Activated T-helper 1 cell treated with Interleukin-2 at 50 U/mL for 16 hours (primary cell): Measurements from ENCODE around the gene DNLZ.

ENCODE experiments used
- DNase-seq: peaks from one replicate; pipeline ENCODE4 v3.0.0-alpha.2; 2020; ENCODE audit warnings: low read depth

Gene DNLZ

DNA sequence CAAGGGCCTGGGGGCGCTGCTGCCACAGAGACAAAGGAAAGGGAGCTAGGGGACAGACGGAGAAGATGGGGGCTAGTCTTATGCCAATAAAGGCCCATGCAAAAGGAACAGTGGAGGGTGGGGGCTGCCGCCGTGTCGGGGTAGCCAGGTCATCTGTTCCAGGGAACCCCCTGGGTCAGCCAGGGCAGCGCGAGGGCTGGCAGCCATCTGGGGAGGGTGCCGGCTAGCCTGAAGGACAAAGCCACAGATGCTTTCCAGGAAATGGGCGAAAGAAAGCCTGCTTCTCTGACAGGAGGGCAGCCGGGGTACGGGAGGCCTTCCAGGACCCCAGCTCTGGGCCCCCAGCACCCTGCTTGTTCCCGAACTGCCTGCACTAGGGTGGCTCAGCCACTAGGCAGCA is 11.6 kb upstream of the DNLZ start:
- DNase-seq, result no peak

DNA sequence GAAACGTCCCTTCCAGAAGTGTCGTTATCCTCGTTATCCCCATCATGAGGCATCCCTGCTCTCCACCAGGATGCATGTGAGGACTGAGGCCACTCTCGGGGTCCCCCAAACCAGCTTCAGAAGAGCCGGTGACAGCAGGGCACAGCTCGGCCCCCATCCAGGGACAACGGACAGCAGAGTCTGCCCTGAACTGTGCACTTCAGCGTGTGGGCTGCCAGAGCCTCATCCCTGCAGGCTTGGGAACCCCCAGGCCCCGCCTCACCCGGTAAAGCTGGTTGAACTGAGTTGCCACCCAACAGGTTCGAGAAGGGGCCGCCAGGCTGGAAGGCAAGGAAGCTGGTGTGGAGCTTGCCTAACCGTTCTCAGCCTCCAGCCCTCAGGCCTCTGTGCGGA is 10.6 kb upstream of the DNLZ start:
- DNase-seq, result no peak

DNA sequence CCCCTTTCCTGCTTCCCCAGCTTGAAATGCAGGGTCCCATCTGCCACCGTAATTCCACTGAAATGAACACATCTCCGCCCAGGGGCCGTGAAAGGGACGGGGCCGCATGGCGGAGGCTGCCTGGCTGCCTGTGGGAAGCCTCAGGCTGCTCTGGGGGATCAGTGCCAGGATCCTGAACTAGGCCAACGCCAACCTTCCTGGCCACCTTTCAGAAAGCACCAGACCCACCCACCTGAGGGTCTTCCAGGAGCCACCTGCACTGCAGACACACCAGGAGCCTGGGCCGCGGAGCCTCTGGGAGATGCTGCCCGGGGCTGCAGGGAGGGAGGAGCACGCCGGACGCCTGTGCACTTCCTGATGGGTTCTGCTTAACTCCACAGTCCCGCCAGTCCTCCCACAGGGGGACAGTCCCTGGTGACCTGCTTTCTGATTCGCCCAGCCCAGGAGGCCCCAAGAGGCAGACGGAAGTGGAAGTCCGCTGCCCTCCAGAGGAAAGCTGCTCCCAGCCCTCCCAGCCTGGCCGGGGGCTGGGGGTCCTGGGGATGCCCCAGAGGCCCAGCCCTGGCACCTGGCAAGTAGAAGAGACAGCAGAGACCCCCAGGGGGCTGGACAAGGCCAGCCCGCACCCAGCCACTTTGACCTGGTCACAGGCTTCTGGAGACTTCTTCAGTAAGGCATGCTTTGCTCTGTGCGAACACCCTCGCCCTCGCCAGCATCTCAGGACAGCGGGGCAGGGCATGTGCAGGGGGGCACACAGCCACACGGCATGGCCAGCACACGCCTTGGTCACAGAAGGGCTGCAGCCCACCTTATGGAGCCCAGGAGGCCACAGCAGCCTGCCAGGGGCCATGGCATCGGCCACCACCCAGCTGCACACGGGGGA is 10.0 kb upstream of the DNLZ start, which contains the start of gene CARD9:
Gene CARD9, minus strand, starts transcription at position 370 of the 883 bp plus-strand sequence. CDS start 1,591 bp downstream, outside the sequence.
- no peak for DNase-seq

DNA sequence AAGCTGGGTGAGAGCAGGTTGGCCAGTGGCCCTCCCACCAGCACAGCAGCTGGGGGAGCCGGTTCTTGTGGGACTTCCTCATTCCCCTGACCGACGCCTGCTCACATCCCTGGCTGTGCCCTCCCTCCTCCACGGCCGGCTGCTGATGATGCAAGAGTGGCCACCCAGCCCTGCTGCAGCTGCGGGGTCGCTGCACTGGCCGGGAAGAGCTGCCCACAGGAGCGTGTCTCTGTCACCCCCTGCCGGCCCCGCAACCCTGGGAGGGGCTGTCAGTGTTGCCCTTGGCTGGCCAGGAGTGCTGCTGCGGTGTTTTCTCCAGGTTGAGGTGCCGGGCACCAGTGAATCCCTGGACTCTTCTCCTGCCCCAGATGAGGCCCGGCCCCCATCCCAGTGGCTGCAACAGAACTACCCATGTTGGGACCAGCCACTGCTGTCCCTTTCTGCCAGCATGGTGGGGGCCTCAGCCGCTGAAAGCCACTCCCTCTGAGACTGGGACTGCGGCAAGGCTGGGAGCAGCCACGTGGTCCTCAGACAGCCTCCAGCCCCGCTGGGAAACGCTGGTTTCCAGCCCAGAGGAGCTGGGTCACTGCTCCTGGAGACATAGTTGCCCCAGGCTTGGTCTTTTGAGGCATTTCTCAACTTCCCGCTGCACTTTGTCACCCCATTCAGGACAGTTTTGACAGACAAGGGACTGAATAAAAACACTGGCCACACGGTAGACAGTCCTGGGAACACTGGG is 9.2 kb upstream of the DNLZ start:
- DNase-seq, result no peak

DNA sequence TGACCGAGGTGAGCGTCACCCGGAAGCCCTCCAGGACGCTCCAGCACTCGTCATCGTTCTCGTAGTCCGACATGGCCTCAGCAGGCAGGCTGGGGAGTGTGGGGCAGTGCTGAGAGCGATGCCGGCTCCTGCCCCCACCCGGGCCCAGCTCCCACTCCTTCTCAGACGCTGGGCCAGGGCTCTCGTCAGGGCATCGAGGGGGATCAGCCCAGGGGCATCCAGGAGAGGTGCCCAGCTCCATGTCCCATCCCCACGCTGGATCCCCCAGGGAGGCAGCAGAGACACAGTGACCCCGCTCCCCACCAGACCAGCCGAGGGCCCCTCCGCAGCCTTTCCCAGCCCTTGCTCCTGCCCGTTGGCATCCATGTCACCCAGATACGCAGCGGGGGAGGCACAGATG is 8.5 kb upstream of the DNLZ start:
- no peak for DNase-seq

DNA sequence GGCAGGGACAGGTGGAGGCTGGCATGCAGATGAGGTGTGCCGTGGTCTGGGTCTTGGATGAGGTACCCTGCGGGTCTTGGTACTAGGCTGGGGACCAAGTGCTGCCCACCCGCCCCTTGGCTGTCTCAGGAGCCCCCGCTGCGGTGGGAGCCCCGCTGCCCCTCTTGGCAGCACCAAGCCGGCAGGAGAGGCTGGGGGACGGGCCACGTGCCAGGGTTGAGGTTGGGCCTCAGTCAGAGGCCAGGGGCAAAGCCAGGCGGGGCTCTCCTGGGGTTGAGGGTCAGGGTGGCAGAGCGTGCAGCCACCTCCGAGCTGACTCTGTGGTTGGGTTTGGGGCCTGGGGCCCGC is 8.0 kb upstream of the DNLZ start:
- no peak for DNase-seq

DNA sequence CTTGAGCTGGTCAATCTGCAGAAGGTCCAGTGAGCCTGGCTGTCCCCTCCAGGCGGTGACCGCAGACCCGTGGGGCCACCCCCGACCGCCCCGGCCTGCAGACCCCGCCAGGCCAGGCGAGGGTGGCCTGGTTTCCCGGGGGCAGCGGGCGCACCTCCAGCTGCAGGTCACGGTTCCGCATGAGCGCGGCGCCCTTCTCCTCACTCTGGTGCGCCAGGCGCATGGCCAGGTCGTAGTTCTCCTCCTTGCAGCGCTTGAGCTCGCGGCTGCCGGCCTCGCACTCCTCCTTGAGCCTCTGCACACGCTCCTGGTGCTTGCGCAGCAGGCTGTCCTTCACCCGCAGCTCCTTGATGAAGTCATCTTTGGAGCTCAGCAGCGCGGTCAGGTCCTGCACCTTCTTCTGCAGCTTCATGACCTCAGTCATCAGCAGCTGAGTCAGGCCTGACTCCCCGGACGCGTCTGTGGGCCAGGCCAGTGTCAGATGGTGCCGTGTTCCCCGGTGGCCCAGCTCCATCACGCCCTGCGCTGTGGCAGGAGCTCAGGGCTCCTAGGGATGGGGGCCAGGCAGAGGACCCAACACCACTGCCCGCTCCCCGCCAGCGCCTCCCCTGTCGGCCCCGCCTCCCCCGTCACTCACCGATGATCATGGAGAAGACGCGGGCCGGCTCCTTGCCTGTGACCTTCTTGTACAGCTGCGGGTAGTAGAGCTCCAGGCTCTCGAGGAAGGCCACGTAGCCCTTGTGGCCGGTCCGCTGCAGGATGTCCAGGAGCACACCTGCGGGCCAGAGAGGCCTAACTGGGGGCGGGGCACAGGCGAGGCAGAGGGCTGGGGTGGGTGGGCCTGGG is 7.4 kb upstream of the DNLZ start:
- no peak for DNase-seq

DNA sequence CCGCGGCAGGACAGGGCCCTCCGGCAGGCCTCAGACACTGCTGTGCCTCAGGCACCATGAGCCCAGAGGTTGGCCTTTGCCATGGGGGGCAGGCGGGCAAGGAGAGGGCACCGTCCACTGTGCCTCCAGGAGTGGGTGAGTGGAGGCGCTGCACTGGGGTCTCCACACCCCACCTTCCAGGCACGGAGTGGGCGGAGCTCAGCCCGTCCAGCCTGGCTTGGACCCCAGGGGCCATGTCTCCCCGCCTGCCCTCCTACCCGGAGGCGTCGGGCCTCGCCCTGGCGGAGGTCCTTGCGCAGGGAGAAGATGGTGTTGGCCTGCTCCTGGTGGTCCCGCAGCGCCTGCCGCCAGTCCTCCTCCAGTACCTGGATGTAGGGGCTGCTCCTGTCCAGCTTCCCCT is 6.5 kb upstream of the DNLZ start:
- DNase-seq, result no peak

DNA sequence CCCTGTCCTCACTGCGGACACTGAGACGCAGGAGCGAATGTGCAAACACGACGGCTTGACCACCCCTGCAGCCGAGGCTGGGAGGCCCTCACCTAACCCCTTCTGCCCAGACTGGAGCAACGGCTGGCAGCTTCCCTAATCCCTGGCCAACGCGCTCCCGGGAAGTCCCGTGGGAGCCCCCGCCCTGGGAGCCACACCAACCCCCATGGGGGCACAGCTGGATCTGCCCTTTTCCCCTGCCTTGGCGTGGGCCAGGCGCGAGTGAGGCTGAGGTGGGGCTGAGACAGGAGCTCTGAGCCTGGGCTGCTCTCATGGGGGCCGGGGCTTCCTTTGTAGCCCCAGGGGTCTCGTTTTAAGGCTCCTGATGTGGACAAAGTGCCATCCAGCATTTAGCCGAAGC is 4.6 kb upstream of the DNLZ start:
- no peak for DNase-seq

DNA sequence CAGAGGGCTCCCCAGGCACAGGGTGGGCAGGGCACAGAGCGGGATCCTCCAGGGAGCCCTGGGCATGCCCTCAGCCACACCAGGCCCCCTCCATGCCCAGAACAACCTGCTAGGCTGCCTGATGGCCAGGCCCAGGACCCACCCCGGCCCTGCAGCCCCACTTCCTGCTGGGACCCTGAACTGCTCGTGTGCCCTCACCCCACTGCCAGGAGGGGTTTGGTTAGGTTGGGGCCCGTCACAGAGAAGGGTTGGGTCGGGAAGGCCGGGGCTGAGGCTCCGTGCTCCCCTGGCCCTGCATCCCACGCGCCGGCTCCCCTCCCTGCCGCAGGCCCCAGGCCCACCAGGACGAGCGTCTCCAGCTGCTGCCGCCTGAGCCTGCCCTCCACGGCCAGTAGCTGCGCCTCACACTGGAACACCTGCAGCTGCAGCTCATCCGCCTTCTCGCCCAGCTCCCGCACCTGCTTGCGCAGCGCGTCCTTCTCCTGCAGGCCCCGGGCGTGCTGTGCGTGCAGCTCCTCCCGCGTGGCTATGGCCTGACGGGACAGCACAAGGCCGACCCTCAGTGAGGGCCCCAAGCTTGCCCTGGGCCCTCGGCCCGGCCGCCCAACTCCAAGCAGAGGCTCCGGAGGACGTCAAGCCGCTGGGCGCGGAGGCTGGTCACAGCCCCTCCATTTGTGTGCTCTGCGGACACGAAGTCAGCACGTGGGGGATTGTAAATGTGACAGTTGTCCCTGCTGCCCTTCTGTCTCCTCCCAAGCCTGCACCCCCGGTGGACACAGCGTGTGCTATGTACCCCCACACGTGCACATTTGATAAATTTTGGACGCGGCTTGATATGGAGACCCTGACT is 4.0 kb upstream of the DNLZ start:
- DNase-seq, result no peak

DNA sequence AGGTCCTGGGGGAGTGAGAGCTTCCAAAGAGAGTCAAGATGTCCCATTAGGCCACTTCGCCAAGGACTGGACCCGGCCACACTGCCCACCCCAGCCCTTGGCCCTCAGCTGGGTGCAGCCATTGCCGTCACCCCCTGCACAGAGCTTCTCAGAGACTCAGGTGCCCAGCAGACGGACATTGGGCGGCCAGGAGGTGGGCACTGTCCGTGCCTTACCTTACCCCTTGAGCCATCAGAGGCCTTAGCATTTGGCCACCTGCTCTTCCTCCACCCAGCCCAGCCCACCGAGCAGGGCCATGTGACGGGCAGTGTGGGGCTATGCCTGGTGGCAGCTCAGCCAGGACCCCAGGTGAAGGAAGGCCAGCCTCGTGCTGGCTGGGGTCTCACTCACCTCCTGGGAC is 3.3 kb upstream of the DNLZ start:
- no peak for DNase-seq

DNA sequence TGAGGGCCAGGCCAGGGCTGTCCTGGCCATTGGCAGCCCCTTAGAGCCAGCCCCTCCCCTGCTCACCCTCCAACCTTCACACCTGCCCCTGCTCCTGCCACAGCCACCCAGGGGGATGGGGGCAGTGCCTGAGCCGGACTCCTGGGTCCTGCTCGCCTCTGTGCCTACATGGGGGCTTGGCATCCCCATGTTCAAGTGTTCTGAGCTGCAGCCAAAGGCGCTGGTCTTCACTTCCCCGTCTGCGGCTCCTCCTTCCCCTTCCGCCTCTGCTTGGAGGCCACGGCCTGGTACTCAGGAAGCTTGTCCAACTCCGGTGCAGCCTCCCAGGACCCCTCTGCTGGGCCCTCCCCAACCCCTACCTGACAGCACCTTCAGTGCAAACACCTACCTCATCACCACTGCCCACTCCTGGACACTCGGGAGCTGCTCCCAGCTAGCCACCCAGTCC is 2.3 kb upstream of the DNLZ start:
- DNase-seq, result no peak

DNA sequence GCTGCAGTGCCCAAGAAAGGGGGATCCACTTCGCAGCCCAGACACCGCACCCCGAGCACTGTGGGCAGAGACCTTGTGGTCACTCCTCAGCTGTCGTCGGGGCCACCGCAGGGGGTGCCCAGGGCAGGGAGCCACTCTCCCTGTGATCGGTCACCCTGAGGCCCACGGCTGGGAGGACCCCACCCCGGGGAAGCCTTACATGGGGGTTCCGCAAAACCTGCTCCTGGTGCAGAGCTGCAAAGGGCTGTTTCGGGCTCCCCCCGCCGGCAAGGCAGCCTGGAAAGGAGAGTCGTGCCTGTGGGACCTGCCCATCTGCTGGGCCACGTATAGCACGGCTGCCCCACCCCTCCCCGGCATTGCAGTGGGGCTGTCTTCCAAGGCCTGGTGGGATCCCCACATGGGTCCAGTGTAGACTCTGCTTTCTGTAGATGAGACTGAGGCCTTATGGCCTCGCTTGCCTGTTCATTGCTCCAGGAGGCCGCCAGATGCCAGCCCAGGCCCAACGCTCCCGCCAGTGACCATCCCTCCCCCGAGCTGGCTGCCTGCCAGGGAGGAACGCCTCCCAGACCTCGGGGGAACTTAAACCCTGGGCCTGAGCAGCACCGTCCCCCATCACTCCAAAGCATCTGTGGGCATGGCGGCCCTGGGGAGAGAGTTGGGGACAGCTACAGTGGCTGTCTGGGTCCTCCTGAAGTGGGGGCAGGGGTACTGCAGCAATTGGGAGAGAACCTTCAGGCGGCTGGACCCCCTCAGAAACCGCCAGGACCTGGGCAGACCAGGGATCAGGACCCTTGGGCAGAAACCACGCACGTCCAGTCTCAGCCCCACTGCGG is 1.6 kb upstream of the DNLZ start:
- DNase-seq, result no peak

DNA sequence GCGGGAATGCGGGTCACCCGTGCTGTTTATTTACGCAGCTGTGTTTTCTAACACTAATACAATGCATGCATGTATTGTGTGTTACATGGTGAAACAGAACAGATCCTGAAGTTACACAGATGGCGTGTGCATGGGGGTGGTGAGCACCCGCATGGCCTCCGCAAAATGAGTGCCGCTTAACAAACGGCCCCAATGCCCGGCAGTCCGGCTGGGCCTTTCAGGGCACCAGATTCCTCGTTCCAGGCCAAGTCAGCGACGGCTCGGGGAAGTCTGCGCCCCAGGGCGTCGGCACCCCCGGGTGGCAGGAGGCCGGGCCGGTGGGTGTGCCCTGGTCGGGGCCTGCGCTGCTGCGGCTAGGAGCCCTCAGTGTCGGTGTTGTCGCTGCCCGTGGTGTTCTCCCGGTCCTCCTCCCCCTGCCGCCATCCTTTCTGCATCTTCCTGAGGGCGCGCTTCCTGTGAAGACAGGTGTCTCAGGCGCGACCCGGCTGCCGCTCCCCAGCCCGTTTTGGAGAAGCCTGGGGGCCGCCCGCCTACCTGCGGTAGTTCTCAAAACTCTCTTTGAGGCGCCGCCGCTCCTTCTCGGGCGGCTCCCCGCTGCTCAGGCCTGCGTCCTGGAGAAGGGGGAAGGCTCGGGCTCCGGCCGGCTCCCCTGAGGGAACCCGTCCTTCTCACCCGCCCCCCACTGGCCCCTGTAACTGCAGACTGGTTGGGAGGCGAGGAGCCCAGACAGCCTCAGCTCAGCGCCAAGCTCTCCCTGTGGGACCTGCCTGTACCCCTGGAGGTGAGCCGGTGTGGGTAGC is 605 bp upstream of the DNLZ start:
- no peak for DNase-seq

DNA sequence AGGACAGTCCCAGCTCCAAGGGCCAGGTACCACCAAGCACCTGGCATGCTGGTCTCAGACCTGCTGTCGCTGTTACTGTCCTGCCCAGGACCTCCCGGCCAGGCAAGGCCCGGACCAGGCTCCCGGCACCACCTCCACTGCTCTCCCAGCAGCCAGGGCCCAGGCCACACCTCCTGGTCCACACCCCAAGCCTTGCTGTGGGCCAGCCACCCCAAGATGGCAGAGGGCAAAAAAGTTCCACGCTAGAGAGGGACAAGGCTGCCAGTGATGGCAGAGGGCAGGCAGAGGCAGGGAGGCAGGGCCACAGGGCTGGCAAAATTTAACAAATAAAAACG is 1.1 kb downstream of the DNLZ start:
- no peak for DNase-seq

DNA sequence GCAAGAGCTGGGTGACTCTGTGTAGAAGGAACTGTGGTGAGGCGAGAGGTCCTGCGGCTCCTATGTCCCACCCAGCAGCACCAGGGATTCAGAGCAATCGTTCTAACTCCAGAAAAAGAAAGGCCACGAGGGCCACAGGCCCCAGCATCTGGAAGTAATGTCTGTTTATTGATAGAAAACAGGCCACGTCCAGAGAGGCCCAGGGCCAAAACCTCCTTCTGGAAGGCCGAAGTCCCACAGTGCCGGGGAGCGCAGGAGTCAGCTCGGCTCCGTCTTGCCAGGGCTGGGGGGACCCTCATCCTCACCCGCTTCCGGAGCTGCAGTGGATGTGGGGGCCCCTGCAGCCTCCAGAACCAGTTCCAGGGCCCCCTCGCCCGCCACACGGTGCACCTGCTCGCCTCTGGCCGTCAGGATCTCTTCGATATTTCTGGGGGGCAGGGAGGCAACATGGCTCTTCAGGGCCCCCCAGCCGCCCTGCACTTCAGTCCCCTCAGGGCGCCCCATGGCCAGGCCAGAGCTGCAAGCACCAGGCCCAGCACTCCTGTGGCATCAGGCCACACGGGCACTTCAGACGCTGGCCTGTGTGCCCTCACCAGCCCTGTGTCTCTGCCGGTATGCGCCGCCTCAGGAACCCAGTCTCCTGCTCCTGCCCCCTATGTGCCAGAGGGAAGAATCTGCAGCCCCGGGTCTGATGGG is 1.6 kb downstream of the DNLZ start:
- DNase-seq, result no peak

DNA sequence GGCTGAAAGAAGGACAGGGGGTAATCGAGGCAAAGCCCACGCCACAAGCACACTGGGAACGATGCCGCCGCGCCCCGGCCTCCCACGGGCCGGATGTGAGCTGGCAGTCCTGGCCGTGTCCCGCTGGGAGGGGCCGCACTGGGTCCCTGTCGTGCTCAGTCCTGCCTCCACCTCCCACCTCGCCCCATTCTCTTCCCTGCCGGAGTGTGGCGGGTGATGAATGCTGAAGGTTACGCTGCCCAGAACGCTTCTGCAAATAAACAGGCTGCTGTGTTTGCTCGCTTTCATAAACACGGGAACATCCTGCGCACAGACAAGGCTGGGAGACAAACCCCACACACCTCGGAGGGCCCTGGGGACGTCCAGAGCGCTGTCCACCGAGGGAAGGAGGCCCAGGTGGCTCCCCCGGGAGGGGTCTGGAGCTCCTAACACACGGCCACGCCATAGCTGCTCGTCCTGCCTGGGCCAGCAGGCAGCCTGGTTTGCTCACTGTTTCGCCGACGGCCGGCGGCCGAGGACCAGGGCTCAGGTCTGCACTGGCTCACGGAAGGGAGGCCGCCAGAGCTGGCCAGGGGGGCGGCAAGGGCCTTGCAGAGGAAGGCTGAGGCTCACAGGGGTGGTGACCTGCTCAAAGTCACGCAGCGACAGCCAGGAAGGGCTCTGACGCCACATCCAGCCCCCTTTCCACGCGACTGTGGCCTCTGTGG is 2.3 kb downstream of the DNLZ start:
- no peak for DNase-seq
